ENCODE data around the gene GATB.

Gene GATB

DNA sequence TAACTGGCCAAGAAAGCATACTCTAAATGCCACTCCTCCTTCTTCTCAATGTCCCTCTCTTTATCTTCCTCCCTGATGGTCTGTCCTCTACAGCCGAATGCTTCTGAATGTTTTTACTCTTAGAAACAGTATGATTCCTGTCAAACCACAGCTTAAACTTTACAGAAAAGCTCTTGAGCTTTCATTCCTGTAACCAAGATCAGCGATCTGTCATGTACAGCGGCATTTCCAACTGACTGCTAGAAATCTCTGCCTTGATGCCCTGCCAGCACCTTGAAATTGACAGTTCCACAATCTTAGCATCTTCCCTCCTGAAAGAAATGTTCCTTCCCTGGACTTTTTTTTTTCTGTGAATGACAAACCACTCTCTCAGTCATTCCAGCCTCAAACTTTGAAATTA, 11.5 kb upstream of the GATB start:
- TF ChIP-seq, protein P1, sequence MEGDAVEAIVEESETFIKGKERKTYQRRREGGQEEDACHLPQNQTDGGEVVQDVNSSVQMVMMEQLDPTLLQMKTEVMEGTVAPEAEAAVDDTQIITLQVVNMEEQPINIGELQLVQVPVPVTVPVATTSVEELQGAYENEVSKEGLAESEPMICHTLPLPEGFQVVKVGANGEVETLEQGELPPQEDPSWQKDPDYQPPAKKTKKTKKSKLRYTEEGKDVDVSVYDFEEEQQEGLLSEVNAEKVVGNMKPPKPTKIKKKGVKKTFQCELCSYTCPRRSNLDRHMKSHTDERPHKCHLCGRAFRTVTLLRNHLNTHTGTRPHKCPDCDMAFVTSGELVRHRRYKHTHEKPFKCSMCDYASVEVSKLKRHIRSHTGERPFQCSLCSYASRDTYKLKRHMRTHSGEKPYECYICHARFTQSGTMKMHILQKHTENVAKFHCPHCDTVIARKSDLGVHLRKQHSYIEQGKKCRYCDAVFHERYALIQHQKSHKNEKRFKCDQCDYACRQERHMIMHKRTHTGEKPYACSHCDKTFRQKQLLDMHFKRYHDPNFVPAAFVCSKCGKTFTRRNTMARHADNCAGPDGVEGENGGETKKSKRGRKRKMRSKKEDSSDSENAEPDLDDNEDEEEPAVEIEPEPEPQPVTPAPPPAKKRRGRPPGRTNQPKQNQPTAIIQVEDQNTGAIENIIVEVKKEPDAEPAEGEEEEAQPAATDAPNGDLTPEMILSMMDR (IDR thresholded peaks at IDR 0.05; ENCODE audit: insufficient read depth, low read length, poor library complexity, severe bottlenecking) = no peak
- H3K27me3 ChIP-seq (replicated peaks; ENCODE audit: control insufficient read depth, insufficient read depth, low read length) = no peaks in the 10 kb centered on the region
- H3K4me3 ChIP-seq (replicated peaks; ENCODE audit: low read depth, low read length) = no peak overlapping the region
- no peak for DNase-seq (ENCODE audit: extremely low read depth, insufficient read length)
- no peaks in the 10 kb centered on the region for H3K36me3 ChIP-seq (ENCODE audit: control insufficient read depth, insufficient read depth, low read length)

DNA sequence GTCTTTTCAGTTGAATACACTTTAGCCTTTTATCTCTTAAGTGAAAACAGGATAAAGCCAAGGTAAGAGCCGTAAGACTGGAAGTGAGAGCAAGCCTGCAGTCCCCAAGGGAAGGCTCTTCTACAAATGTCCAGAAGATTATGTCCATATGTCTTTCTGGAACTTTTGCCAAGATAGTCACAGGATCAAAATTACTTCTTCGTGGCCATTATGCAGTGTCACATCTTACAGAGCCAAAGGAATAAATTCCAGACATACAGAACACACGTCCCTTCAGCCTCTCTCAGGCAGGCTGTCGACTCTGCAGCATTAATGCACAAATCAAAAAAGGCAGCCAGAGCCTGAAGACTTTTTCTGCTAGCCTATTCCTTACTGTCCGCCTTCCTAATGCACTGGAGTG, 10.9 kb upstream of the GATB start:
- no peak for DNase-seq (ENCODE audit: extremely low read depth, insufficient read length)

DNA sequence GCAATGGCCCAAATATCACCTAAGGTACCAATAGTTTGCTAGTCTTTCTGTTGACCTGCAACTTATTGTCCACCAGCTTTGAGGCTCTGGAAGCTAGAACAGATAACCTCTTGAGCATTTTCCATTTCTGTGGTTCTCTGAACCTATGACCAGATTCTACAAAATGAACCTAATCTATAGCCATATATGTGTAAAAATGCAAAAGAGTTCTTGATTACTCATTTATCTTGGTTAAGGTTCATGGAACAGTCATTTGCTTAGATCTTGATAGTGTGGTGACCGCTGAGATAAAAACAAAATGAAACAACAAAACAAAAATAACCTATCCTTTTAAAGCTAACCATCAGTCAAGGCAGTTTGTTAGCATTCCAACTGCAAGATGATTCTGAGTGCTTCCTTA, 9.3 kb upstream of the GATB start:
- no peaks in the 10 kb centered on the region for H3K36me3 ChIP-seq (ENCODE audit: control insufficient read depth, insufficient read depth, low read length)
- H3K4me3 ChIP-seq (replicated peaks; ENCODE audit: low read depth, low read length) = no peak overlapping the region
- no peaks in the 10 kb centered on the region for H3K27me3 ChIP-seq (replicated peaks; ENCODE audit: control insufficient read depth, insufficient read depth, low read length)
- DNase-seq (ENCODE audit: extremely low read depth, insufficient read length) = no peak
- TF ChIP-seq, protein P1 (IDR thresholded peaks at IDR 0.05; ENCODE audit: insufficient read depth, low read length, poor library complexity, severe bottlenecking) = no peak

More for the DNA sequence above, 10.9 kb upstream of the GATB start:
- Histone ChIP-seq H3K4me3 (replicated peaks; ENCODE audit: low read depth, low read length) (no peak overlapping the region), H3K27me3 (replicated peaks; ENCODE audit: control insufficient read depth, insufficient read depth, low read length) (no peaks in the 10 kb centered on the region), H3K36me3 (ENCODE audit: control insufficient read depth, insufficient read depth, low read length) (no peaks in the 10 kb centered on the region)
- TF ChIP-seq, protein P1 (IDR thresholded peaks at IDR 0.05; ENCODE audit: insufficient read depth, low read length, poor library complexity, severe bottlenecking) = no peak

DNA sequence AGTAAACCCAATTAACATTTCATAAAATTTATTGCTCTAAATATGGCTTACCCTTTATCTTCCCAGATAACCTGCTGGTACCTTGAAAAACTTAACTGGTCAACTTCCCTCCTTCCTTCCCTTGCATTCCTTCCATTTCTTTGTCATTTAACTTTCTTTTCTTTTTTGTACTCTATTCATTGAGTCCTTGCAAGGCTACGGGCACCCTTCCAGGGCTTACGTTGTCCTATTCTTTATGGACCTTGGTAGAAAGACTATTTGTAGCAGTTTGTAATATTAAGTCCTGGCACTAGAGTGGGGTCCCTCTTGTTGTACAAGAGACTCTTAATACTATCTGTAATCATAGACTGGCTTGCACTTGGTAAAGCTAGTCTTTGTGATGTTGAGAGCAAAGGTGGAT, 8.0 kb upstream of the GATB start:
- no peak for DNase-seq (ENCODE audit: extremely low read depth, insufficient read length)
- no peaks in the 10 kb centered on the region for H3K27me3 ChIP-seq (replicated peaks; ENCODE audit: control insufficient read depth, insufficient read depth, low read length)

DNA sequence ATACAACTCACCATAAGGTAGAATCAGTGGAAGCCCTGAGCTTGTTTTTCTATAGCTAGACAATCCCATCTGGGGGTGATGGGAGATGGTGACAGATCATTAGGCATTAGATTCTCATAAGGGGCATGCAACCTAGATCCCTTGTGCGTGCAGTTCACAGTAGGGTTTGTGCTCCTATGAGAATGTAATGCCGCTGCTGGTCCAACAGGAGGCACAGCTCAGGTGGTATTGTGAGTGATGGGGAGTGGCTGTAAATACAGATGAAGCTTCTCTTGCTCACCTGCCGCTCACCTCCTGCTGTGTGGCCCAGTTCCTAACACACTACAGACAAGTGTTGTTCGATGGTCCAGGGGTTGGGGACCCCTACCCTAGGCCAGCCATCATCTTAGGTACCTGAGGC, 5.9 kb upstream of the GATB start:
- H3K36me3 ChIP-seq (ENCODE audit: control insufficient read depth, insufficient read depth, low read length) = no peaks in the 10 kb centered on the region
- no peaks in the 10 kb centered on the region for H3K27me3 ChIP-seq (replicated peaks; ENCODE audit: control insufficient read depth, insufficient read depth, low read length)
- no peak for DNase-seq (ENCODE audit: extremely low read depth, insufficient read length)
- H3K4me3 ChIP-seq (replicated peaks; ENCODE audit: low read depth, low read length) = no peak overlapping the region
- TF ChIP-seq, protein P1 (IDR thresholded peaks at IDR 0.05; ENCODE audit: insufficient read depth, low read length, poor library complexity, severe bottlenecking) = peak; percentile 53

More for the DNA sequence above, 8.0 kb upstream of the GATB start:
- TF ChIP-seq, protein P1 (IDR thresholded peaks at IDR 0.05; ENCODE audit: insufficient read depth, low read length, poor library complexity, severe bottlenecking) = no peak
- Histone ChIP-seq H3K4me3 (replicated peaks; ENCODE audit: low read depth, low read length) (no peak overlapping the region), H3K36me3 (ENCODE audit: control insufficient read depth, insufficient read depth, low read length) (no peaks in the 10 kb centered on the region)

DNA sequence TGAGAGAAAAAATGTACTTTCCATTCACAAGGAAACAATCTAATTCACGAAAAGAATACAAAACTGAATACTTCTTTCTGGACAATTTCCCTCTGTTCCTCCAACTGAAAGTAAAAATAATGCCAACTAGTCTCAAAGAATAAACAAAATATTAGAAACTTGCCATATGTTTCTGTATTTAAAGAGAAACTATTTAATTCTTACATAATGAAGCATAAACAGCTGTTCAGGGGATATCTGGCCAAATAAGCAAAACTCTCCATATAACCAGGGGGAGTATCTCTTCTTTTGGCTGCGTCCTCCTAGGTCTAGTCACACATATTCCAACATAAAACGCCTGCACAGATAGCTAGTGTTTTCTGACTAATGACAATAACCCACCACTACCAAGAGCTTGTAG, 805 bp downstream of the GATB start:
- DNase-seq (ENCODE audit: extremely low read depth, insufficient read length) = no peak
- TF ChIP-seq, protein P1 (IDR thresholded peaks at IDR 0.05; ENCODE audit: insufficient read depth, low read length, poor library complexity, severe bottlenecking) = no peak
- no peaks in the 10 kb centered on the region for H3K36me3 ChIP-seq (ENCODE audit: control insufficient read depth, insufficient read depth, low read length)
- H3K27me3 ChIP-seq (replicated peaks; ENCODE audit: control insufficient read depth, insufficient read depth, low read length) = no peaks in the 10 kb centered on the region
- peak overlapping the region; percentile 86 for H3K4me3 ChIP-seq (replicated peaks; ENCODE audit: low read depth, low read length)
